Activated naive CD4-positive, alpha-beta T cell treated with anti-CD3 and anti-CD28 coated beads for 36 hours (primary cell): Measurements from ENCODE around the gene VKORC1. TPM values are rescaled to one million over a fixed set of nuclear protein-coding genes. Genes with fewer than 3 reads are reported as not detected.

Experiments
- CTCF ChIA-PET: fragments of 350-600 bp; sonication (Branson Sonifier 250); formaldehyde crosslinking; loops from one replicate; lab custom pipeline; 2021; ENCODE audit warnings: antibody characterized with exemption; lab: Charles Lee
- DNase-seq: peaks from one replicate; pipeline ENCODE4 v3.0.0-alpha.2; 2020
- H3K27ac Mint-ChIP-seq: one replicate; pipeline ENCODE4 v1.8.0; 2021; ENCODE audit warnings: mild to moderate bottlenecking, mixed read lengths
- H3K27me3 Mint-ChIP-seq: one replicate; pipeline ENCODE4 v1.8.0; 2021; ENCODE audit warnings: low read depth, mixed read lengths
- H3K36me3 Mint-ChIP-seq: one replicate; pipeline ENCODE4 v1.8.0; 2021; ENCODE audit warnings: low read depth, mixed read lengths
- H3K4me1 Mint-ChIP-seq: one replicate; pipeline ENCODE4 v1.8.0; 2021; ENCODE audit warnings: low read depth, mixed read lengths
- H3K4me3 Mint-ChIP-seq: one replicate; pipeline ENCODE4 v1.8.0; 2021; ENCODE audit warnings: mild to moderate bottlenecking, moderate library complexity, mixed read lengths
- H3K9me3 Mint-ChIP-seq: one replicate; pipeline ENCODE4 v1.8.0; 2021; ENCODE audit warnings: mixed read lengths
- intact Hi-C: fragments of 100-400 bp; cut with micrococcal nuclease; formaldehyde crosslinking; loops from one replicate; pipeline ENCODE4 v1.15.1; 2023
- total RNA-seq, 2 experiments: library from RNA; stranded (reverse); gene quantifications; one replicate each; pipeline ENCODE4 v1.2.3, GENCODE V29; 2021

VKORC1 gene
- total RNA-seq, 2 experiments from 2014 or later, result 43.4 to 47.8 TPM

- CTCF ChIA-PET, result no interaction called here
- no peaks in the 10 kb centered on the region for H3K9me3 Mint-ChIP-seq
- DNase-seq, result no peak
- peaks cover 32% of the 10 kb centered on the region for H3K36me3 Mint-ChIP-seq
- no peaks in the 10 kb centered on the region for H3K27me3 Mint-ChIP-seq
- H3K4me1 Mint-ChIP-seq, result peaks cover 29% of the 10 kb centered on the region
- intact Hi-C loops, result loop anchor here (10.0 kb wide), 1 partner anchor 628 kb away; no protein-coding TSS in a partner anchor
- H3K4me3 Mint-ChIP-seq, result no peak overlapping the region
- no peak overlapping the region for H3K27ac Mint-ChIP-seq
Observed at GRCh38 chr16:31077024-31077423, 17.6 kb downstream of the VKORC1 start.

- no peak overlapping the region for H3K27ac Mint-ChIP-seq
- CTCF ChIA-PET, result interaction anchor here (1.0 kb wide), 1 partner anchor 16 kb away, joined by 3 read pairs; no protein-coding TSS in a partner anchor
- H3K9me3 Mint-ChIP-seq, result no peaks in the 10 kb centered on the region
- H3K4me1 Mint-ChIP-seq, result peaks cover 33% of the 10 kb centered on the region
- H3K27me3 Mint-ChIP-seq, result no peaks in the 10 kb centered on the region
- H3K36me3 Mint-ChIP-seq, result peaks cover 32% of the 10 kb centered on the region
- intact Hi-C loops, result loop anchor here (10.0 kb wide), 1 partner anchor 628 kb away; no protein-coding TSS in a partner anchor
- peak overlapping the region; percentile 94 for H3K4me3 Mint-ChIP-seq
- DNase-seq, result no peak
Observed at GRCh38 chr16:31076319-31076718, 18.3 kb downstream of the VKORC1 start.

GRCh38 chr16:31074814-31075183 lies 19.8 kb downstream of the VKORC1 start:
- Mint-ChIP-seq H3K4me1 (peaks cover 29% of the 10 kb centered on the region), H3K36me3 (peaks cover 29% of the 10 kb centered on the region), H3K4me3 (peak overlapping the region; percentile 94), H3K27ac (peak overlapping the region; percentile 93), H3K27me3 (no peaks in the 10 kb centered on the region), H3K9me3 (no peaks in the 10 kb centered on the region)
- intact Hi-C loops, result loop anchor here (1.0 to 10.0 kb wide), 10 partner anchors 20 to 630 kb away; partner anchors contain the start of genes ARMC5, KAT8, PHKG2 and SETD1A
- CTCF ChIA-PET, result no interaction called here
- DNase-seq, result no peak

- intact Hi-C loops, result loop anchor here (1.0 to 10.0 kb wide), 14 partner anchors 20 to 795 kb away; partner anchors contain the start of genes ARMC5, KAT8, PHKG2 and SETD1A
Observed at GRCh38 chr16:31073970-31074813, 20.4 kb downstream of the VKORC1 start, which contains the start of the genes ZNF646 and ZNF668. ZNF646 (plus strand) TSS chr16:31074422; CDS start chr16:31076325, 1,903 bp downstream. ZNF668 (minus strand) TSS chr16:31074240; CDS start chr16:31064459, 9,781 bp downstream.

GRCh38 chr16:31073142-31073969 lies 21.2 kb downstream of the VKORC1 start:
- Mint-ChIP-seq H3K4me3 (peak overlapping the region; percentile 94), H3K27ac (peak overlapping the region; percentile 93), H3K4me1 (peaks cover 37% of the 10 kb centered on the region), H3K27me3 (no peaks in the 10 kb centered on the region), H3K9me3 (no peaks in the 10 kb centered on the region), H3K36me3 (peaks cover 20% of the 10 kb centered on the region)
- CTCF ChIA-PET, result interaction anchor here (0.6 to 1.7 kb wide), 4 partner anchors 20 to 131 kb away, joined by 3 to 6 read pairs (median 3); partner anchors contain the start of gene KAT8
- peak; percentile 94 for DNase-seq
- intact Hi-C loops, result loop anchor here (1.0 to 10.0 kb wide), 5 partner anchors 106 to 795 kb away; no protein-coding TSS in a partner anchor

More at GRCh38 chr16:31073970-31074813, 20.4 kb downstream of the VKORC1 start, which contains the start of the genes ZNF646 and ZNF668:
- H3K4me3 Mint-ChIP-seq, result peak within 1 kb of the TSS; percentile 94
- DNase-seq, result peak; percentile 99
- peaks cover 31% of the 10 kb centered on the region for H3K4me1 Mint-ChIP-seq
- peak within 1 kb of the TSS; percentile 93 for H3K27ac Mint-ChIP-seq
- peaks cover 26% of the 10 kb centered on the region for H3K36me3 Mint-ChIP-seq
- H3K9me3 Mint-ChIP-seq, result no peaks in the 10 kb centered on the region
- CTCF ChIA-PET, result interaction anchor here (1.3 to 1.7 kb wide), 2 partner anchors 19 to 68 kb away, joined by 3 to 6 read pairs; no protein-coding TSS in a partner anchor
- no peaks in the 10 kb centered on the region for H3K27me3 Mint-ChIP-seq

GRCh38 chr16:31072540-31073141 lies 22.0 kb downstream of the VKORC1 start:
- intact Hi-C loops, result loop anchor here (1.0 to 10.0 kb wide), 5 partner anchors 107 to 796 kb away; no protein-coding TSS in a partner anchor
- peak; percentile 65 for DNase-seq
- peaks cover 12% of the 10 kb centered on the region for H3K36me3 Mint-ChIP-seq
- peak overlapping the region; percentile 88 for H3K4me3 Mint-ChIP-seq
- H3K27me3 Mint-ChIP-seq, result no peaks in the 10 kb centered on the region
- H3K4me1 Mint-ChIP-seq, result peaks cover 35% of the 10 kb centered on the region
- CTCF ChIA-PET, result interaction anchor here (0.7 to 1.7 kb wide), 3 partner anchors 20 to 70 kb away, joined by 3 to 6 read pairs (median 3); partner anchors contain the start of gene KAT8
- peak overlapping the region; percentile 88 for H3K27ac Mint-ChIP-seq
- H3K9me3 Mint-ChIP-seq, result no peaks in the 10 kb centered on the region

GRCh38 chr16:31071861-31072260 lies 22.7 kb downstream of the VKORC1 start:
- CTCF ChIA-PET, result interaction anchor here (0.8 kb wide), 1 partner anchor 70 kb away, joined by 3 read pairs; no protein-coding TSS in a partner anchor
- H3K4me1 Mint-ChIP-seq, result peaks cover 35% of the 10 kb centered on the region
- intact Hi-C loops, result loop anchor here (2.0 to 10.0 kb wide), 3 partner anchors 195 to 797 kb away; no protein-coding TSS in a partner anchor
- peaks cover 12% of the 10 kb centered on the region for H3K36me3 Mint-ChIP-seq
- H3K27ac Mint-ChIP-seq, result peak overlapping the region; percentile 88
- DNase-seq, result peak; percentile 12
- no peaks in the 10 kb centered on the region for H3K9me3 Mint-ChIP-seq
- no peaks in the 10 kb centered on the region for H3K27me3 Mint-ChIP-seq
- peak overlapping the region; percentile 88 for H3K4me3 Mint-ChIP-seq

- Mint-ChIP-seq H3K4me1 (peaks cover 51% of the 10 kb centered on the region), H3K36me3 (peaks cover 15% of the 10 kb centered on the region)
- intact Hi-C loops, result no loop called here
Observed at GRCh38 chr16:31067342-31067741, 27.3 kb downstream of the VKORC1 start.

GRCh38 chr16:31064882-31065461 lies 29.6 kb downstream of the VKORC1 start:
- peak overlapping the region; percentile 37 for H3K27ac Mint-ChIP-seq
- DNase-seq, result no peak
- peaks cover 17% of the 10 kb centered on the region for H3K36me3 Mint-ChIP-seq
- intact Hi-C loops, result no loop called here
- H3K4me3 Mint-ChIP-seq, result no peak overlapping the region
- CTCF ChIA-PET, result interaction anchor here (0.8 to 1.0 kb wide), 2 partner anchors 42 to 77 kb away, joined by 3 read pairs; no protein-coding TSS in a partner anchor
- H3K27me3 Mint-ChIP-seq, result no peaks in the 10 kb centered on the region
- peaks cover 42% of the 10 kb centered on the region for H3K4me1 Mint-ChIP-seq
- H3K9me3 Mint-ChIP-seq, result no peaks in the 10 kb centered on the region

More at GRCh38 chr16:31067342-31067741, 27.3 kb downstream of the VKORC1 start:
- Mint-ChIP-seq H3K27me3 (no peaks in the 10 kb centered on the region), H3K27ac (no peak overlapping the region), H3K9me3 (no peaks in the 10 kb centered on the region), H3K4me3 (no peak overlapping the region)
- no peak for DNase-seq
- CTCF ChIA-PET, result no interaction called here

GRCh38 chr16:31063843-31064611 lies 30.6 kb downstream of the VKORC1 start:
- H3K4me1 Mint-ChIP-seq, result peaks cover 38% of the 10 kb centered on the region
- peak; percentile 13 for DNase-seq
- H3K4me3 Mint-ChIP-seq, result no peak overlapping the region
- CTCF ChIA-PET, result no interaction called here
- intact Hi-C loops, result no loop called here
- peaks cover 19% of the 10 kb centered on the region for H3K36me3 Mint-ChIP-seq
- no peaks in the 10 kb centered on the region for H3K27me3 Mint-ChIP-seq
- H3K9me3 Mint-ChIP-seq, result no peaks in the 10 kb centered on the region
- H3K27ac Mint-ChIP-seq, result peak overlapping the region; percentile 6
